ENCODE data around the gene CHD6.

GRCh38 chr20:41364967-41365765 is 253.0 kb downstream of the CHD6 start:
- TF ChIP-seq CTCF (conservative IDR thresholded peaks at IDR 0.05 in 1 of 2, IDR thresholded peaks at IDR 0.05 in 1 of 2; ENCODE audit: extremely low read depth in 1 of 2, insufficient read depth in 1 of 2, low read depth in 1 of 2, low read length in 2 of 2) (no peak), EZH2 (IDR thresholded peaks at IDR 0.05; ENCODE audit: borderline replicate concordance, low read length) (no peak)

Data from mammary epithelial cell (primary cell).